Uterus (tissue), 2 donors: ENCODE data around the gene CPLANE2.

Experiments
- POLR2A ChIP-seq, 2 donors: fragments of 450-650 bp; IDR thresholded peaks; one replicate each; pipeline ENCODE4 v1.6.1; 2016; ENCODE audit warnings: antibody characterized with exemption in 2 of 2, mild to moderate bottlenecking in 1 of 2, moderate library complexity in 1 of 2
- TF ChIP-seq, protein P1 (sequence below), 4 experiments: fragments of 200-600 bp in 2 of 4; fragments of 450-650 bp in 2 of 4; sonication (generic) in 2 of 4; IDR thresholded peaks; one replicate each; pipeline ENCODE4 v1.5.1; 2016 to 2019; ENCODE audit warnings: antibody characterized with exemption in 4 of 4, mild to moderate bottlenecking in 2 of 4, moderate library complexity in 1 of 4

DNA sequence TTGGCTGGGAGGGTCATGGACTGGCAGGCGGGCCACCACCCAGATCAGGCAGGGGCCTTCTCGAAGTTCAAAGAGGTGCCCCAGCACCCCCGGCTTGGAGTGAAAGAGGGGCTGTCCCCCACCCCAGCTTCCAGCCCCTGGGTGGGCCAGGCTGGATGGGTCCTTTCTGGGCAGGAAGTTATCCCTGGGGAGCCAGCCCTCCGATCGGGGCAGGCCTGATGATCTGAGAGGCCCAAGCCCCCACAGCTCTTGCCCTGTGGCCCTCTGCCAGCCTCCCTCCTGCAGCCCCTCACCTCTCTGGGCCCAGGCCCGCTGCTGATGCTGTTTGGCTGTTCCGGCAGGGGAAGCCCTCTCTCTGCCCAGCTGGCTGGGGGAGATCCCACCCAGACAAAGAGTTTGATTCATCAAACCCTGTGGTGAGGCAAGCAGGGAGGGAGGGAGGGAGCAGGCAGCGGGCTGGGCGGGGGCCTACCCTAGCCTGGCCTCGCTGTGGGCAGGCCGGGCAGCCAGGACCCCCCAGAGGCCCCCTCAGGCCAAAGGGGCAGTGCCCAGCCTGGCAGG is 27.1 kb downstream of the CPLANE2 start:
- TF ChIP-seq, protein P1, sequence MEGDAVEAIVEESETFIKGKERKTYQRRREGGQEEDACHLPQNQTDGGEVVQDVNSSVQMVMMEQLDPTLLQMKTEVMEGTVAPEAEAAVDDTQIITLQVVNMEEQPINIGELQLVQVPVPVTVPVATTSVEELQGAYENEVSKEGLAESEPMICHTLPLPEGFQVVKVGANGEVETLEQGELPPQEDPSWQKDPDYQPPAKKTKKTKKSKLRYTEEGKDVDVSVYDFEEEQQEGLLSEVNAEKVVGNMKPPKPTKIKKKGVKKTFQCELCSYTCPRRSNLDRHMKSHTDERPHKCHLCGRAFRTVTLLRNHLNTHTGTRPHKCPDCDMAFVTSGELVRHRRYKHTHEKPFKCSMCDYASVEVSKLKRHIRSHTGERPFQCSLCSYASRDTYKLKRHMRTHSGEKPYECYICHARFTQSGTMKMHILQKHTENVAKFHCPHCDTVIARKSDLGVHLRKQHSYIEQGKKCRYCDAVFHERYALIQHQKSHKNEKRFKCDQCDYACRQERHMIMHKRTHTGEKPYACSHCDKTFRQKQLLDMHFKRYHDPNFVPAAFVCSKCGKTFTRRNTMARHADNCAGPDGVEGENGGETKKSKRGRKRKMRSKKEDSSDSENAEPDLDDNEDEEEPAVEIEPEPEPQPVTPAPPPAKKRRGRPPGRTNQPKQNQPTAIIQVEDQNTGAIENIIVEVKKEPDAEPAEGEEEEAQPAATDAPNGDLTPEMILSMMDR (IDR thresholded peaks at IDR 0.05): no peak
- no peak for TF ChIP-seq POLR2A (IDR thresholded peaks at IDR 0.05)
